Panc1 (cell line): ENCODE data around the gene VAV3.

Source experiments
- CTCF ChIP-seq: fragments of 450-650 bp; IDR thresholded peaks from 2 replicates; pipeline ENCODE4 v1.5.1; 2017; ENCODE audit warnings: mild to moderate bottlenecking
- POLR2AphosphoS5 ChIP-seq: IDR thresholded peaks from 2 replicates; pipeline ENCODE4 v1.6.1; 2012; ENCODE audit warnings: mild to moderate bottlenecking, low read depth, low read length, moderate library complexity
- REST ChIP-seq, 2 experiments: IDR thresholded peaks; 2 replicates each; pipeline ENCODE4 v1.6.1; 2011 to 2012; ENCODE audit warnings: low read depth in 2 of 2, control low read depth in 1 of 2, low read length in 1 of 2, mild to moderate bottlenecking in 1 of 2, moderate library complexity in 1 of 2; ENCODE audit not compliant: insufficient read depth in 1 of 2
- SIN3A ChIP-seq: IDR thresholded peaks from 2 replicates; pipeline ENCODE4 v1.6.1; 2012; ENCODE audit warnings: low read depth, mild to moderate bottlenecking, low read length, moderate library complexity, borderline replicate concordance; ENCODE audit not compliant: insufficient read depth
- TCF7L2 ChIP-seq: IDR thresholded peaks from 2 replicates; pipeline ENCODE4 v1.6.1; 2011; ENCODE audit warnings: mild to moderate bottlenecking, low read depth, low read length, inconsistent platforms

GRCh38 chr1:108007531-108007930, 42.6 kb upstream of the VAV3 start:
- no peak for TF ChIP-seq CTCF
- no peak for TF ChIP-seq TCF7L2
- TF ChIP-seq POLR2AphosphoS5, result no peak
- TF ChIP-seq REST (IDR thresholded peaks at IDR 0.05; ENCODE audit: insufficient read depth in 1 of 2, low read depth in 2 of 2, low read length in 1 of 2), result no peak
- TF ChIP-seq SIN3A, result no peak
